Measurements from ENCODE around the gene CPNE2.
"Not testable (repeated sequence)": the region's sequence is repeated elsewhere in the genome, so short reads cannot be mapped to it uniquely, and the experiment has no call there.

Gene CPNE2

GRCh38 chr16:57102888-57103851 is 10.8 kb downstream of the CPNE2 start:
- no peak for DNase-seq

GRCh38 chr16:57104706-57105105 is 12.3 kb downstream of the CPNE2 start:
- DNase-seq = no peak

- no peak for DNase-seq
Measured at GRCh38 chr16:57105184-57105583, 12.8 kb downstream of the CPNE2 start.

GRCh38 chr16:57106767-57107166 is 14.4 kb downstream of the CPNE2 start:
- DNase-seq = no peak

GRCh38 chr16:57107321-57107922 is 15.0 kb downstream of the CPNE2 start:
- DNase-seq = no peak

- no peak for DNase-seq
Measured at GRCh38 chr16:57108432-57108831, 16.0 kb downstream of the CPNE2 start.

- DNase-seq = not testable (repeated sequence)
Measured at GRCh38 chr16:57109259-57110105, 17.1 kb downstream of the CPNE2 start.

- no peak for DNase-seq
Measured at GRCh38 chr16:57110937-57111336, 18.6 kb downstream of the CPNE2 start.

GRCh38 chr16:57111420-57111819 is 19.0 kb downstream of the CPNE2 start:
- no peak for DNase-seq

GRCh38 chr16:57112403-57113041 is 20.1 kb downstream of the CPNE2 start:
- DNase-seq = no peak

GRCh38 chr16:57113042-57113453 is 20.7 kb downstream of the CPNE2 start:
- DNase-seq = no peak

- no peak for DNase-seq
Measured at GRCh38 chr16:57113664-57114063, 21.3 kb downstream of the CPNE2 start.

GRCh38 chr16:57115168-57115513 is 22.8 kb downstream of the CPNE2 start:
- no peak for DNase-seq

- DNase-seq = no peak
Measured at GRCh38 chr16:57115514-57116182, 23.3 kb downstream of the CPNE2 start.

- DNase-seq = no peak
Measured at GRCh38 chr16:57118461-57119084, 26.2 kb downstream of the CPNE2 start.

- no peak for DNase-seq
Measured at GRCh38 chr16:57123216-57123973, 31.0 kb downstream of the CPNE2 start.

- DNase-seq = no peak
Measured at GRCh38 chr16:57123974-57124674, 31.7 kb downstream of the CPNE2 start.

- DNase-seq = no peak
Measured at GRCh38 chr16:57125376-57125775, 33.0 kb downstream of the CPNE2 start.

- DNase-seq = no peak
Measured at GRCh38 chr16:57125969-57126368, 33.6 kb downstream of the CPNE2 start.

GRCh38 chr16:57126411-57126810 is 34.0 kb downstream of the CPNE2 start:
- no peak for DNase-seq
